CD14-positive monocyte (primary cell): Measurements from ENCODE around the gene CCT7. TPM values are rescaled to one million over a fixed set of nuclear protein-coding genes. Genes with fewer than 3 reads are reported as not detected.

Experiments
- DNase-seq, 3 donors: peaks; one replicate each; pipeline ENCODE4 v3.0.0-alpha.2; 2011 to 2022
- H2AFZ ChIP-seq: 2 replicates; pipeline ENCODE4 v1.6.0; 2012; ENCODE audit warnings: mild to moderate bottlenecking, low read depth, low read length, inconsistent platforms; ENCODE audit not compliant: insufficient read depth, poor library complexity, severe bottlenecking
- H3K27ac ChIP-seq, 2 donors: 1 replicate in 1 of 2; 2 replicates in 1 of 2; pipeline ENCODE4 v1.5.1; 2012 to 2013; ENCODE audit warnings: low read length in 2 of 2, control low read depth in 1 of 2, inconsistent platforms in 1 of 2, low read depth in 1 of 2, mild to moderate bottlenecking in 1 of 2
- H3K27me3 ChIP-seq, 2 donors: one replicate each; pipeline versions ENCODE4 v1.6.0 to v1.6.1; 2011 to 2013; ENCODE audit warnings: low read length in 2 of 2; ENCODE audit not compliant: control insufficient read depth in 2 of 2, insufficient read depth in 2 of 2
- H3K36me3 ChIP-seq, 2 donors: replicated peaks in 1 of 2; 1 replicate in 1 of 2; 2 replicates in 1 of 2; pipeline versions ENCODE4 v1.5.1 to v1.6.1; 2012 to 2013; ENCODE audit warnings: low read length in 2 of 2, control low read depth in 1 of 2, inconsistent platforms in 1 of 2, mild to moderate bottlenecking in 1 of 2; ENCODE audit not compliant: insufficient read depth in 2 of 2, control insufficient read depth in 1 of 2
- H3K4me1 ChIP-seq, 2 donors: 1 replicate in 1 of 2; 2 replicates in 1 of 2; pipeline versions ENCODE4 v1.5.1 to v1.6.1; 2012 to 2013; ENCODE audit warnings: low read length in 2 of 2, control low read depth in 1 of 2, inconsistent platforms in 1 of 2, mild to moderate bottlenecking in 1 of 2, moderate library complexity in 1 of 2; ENCODE audit not compliant: insufficient read depth in 2 of 2, control insufficient read depth in 1 of 2
- H3K4me2 ChIP-seq: replicated peaks from 2 replicates; pipeline ENCODE3; 2012; ENCODE audit warnings: low read length, moderate library complexity, mild to moderate bottlenecking; ENCODE audit not compliant: poor library complexity, severe bottlenecking; ENCODE audit errors: extremely low read depth
- H3K4me3 ChIP-seq, 3 experiments: fragments of 200-600 bp in 1 of 3; sonication (generic) in 1 of 3; replicated peaks in 1 of 3; 1 replicate in 2 of 3; 2 replicates in 1 of 3; pipeline ENCODE4 v1.5.1; 2011 to 2013; ENCODE audit warnings: low read length in 3 of 3, mild to moderate bottlenecking in 3 of 3, control low read depth in 2 of 3, low read depth in 2 of 3, inconsistent platforms in 1 of 3, moderate library complexity in 1 of 3
- H3K79me2 ChIP-seq: 2 replicates; pipeline ENCODE4 v1.6.0; 2012; ENCODE audit warnings: mild to moderate bottlenecking, control low read depth, inconsistent platforms, low read length, moderate library complexity; ENCODE audit not compliant: insufficient read depth
- H3K9ac ChIP-seq: 2 replicates; pipeline ENCODE4 v1.6.0; 2017; ENCODE audit warnings: low read length, mild to moderate bottlenecking; ENCODE audit not compliant: insufficient read depth, poor library complexity, severe bottlenecking
- H3K9me3 ChIP-seq, 2 donors: replicated peaks in 1 of 2; 1 replicate in 1 of 2; 2 replicates in 1 of 2; pipeline versions ENCODE4 v1.5.1 to v1.6.1; 2012 to 2013; ENCODE audit warnings: low read length in 2 of 2, control low read depth in 1 of 2; ENCODE audit not compliant: control insufficient read depth in 1 of 2, insufficient read depth in 1 of 2
- H4K20me1 ChIP-seq: 2 replicates; pipeline ENCODE4 v1.6.0; 2012; ENCODE audit warnings: mild to moderate bottlenecking, low read length, control low read depth, moderate library complexity; ENCODE audit not compliant: insufficient read depth
- H3K27ac Mint-ChIP-seq, 7 donors: one replicate each; pipeline ENCODE4 v1.8.0; 2020; ENCODE audit warnings: mild to moderate bottlenecking in 7 of 7, mixed read lengths in 7 of 7, moderate library complexity in 6 of 7, inconsistent platforms in 2 of 7
- H3K27me3 Mint-ChIP-seq, 3 donors: one replicate each; pipeline ENCODE4 v1.8.0; 2021 to 2022; ENCODE audit warnings: low read depth in 3 of 3, mild to moderate bottlenecking in 3 of 3, mixed read lengths in 3 of 3, moderate library complexity in 3 of 3, inconsistent platforms in 1 of 3
- H3K36me3 Mint-ChIP-seq, 2 donors: one replicate each; pipeline ENCODE4 v1.8.0; 2020; ENCODE audit warnings: mixed read lengths in 2 of 2, inconsistent platforms in 1 of 2, mild to moderate bottlenecking in 1 of 2
- H3K4me1 Mint-ChIP-seq: one replicate; pipeline ENCODE4 v1.8.0; 2020; ENCODE audit warnings: mild to moderate bottlenecking, mixed read lengths
- H3K4me3 Mint-ChIP-seq, 2 donors: one replicate each; pipeline ENCODE4 v1.8.0; 2020; ENCODE audit warnings: mild to moderate bottlenecking in 2 of 2, mixed read lengths in 2 of 2, moderate library complexity in 1 of 2
- H3K9me3 Mint-ChIP-seq, 7 donors: one replicate each; pipeline ENCODE4 v1.8.0; 2020 to 2022; ENCODE audit warnings: mixed read lengths in 7 of 7, mild to moderate bottlenecking in 6 of 7, moderate library complexity in 6 of 7, inconsistent platforms in 2 of 7
- WGBS: methylation state at CpG from one replicate; pipeline ENCODE4 v1.1.5; 2013; ENCODE audit warnings: missing lambda C conversion rate; ENCODE audit not compliant: insufficient coverage; 5-methylcytosine and 5-hydroxymethylcytosine counted together
- intact Hi-C, 2 donors: fragments of 100-400 bp; cut with micrococcal nuclease; formaldehyde crosslinking; loops; one replicate each; pipeline versions ENCODE4 v1.15.0 to v1.15.1; 2023
- polyA plus RNA-seq, 3 donors: library from polyadenylated mRNA; depleted of rRNA in 1 of 3; unstranded in 2 of 3; stranded (reverse) in 1 of 3; fragments of 300-500 nt in 2 of 3; fragments of >200 nt in 1 of 3; fragmentation: Illumina TruSeq in 2 of 3; gene quantifications; 1 replicate in 2 of 3; 2 replicates in 1 of 3; pipeline ENCODE4 v1.2.3, GENCODE V29; 2012 to 2021
- TF ChIP-seq, protein P1 (sequence below): fragments of 200-600 bp; IDR thresholded peaks from one replicate; pipeline ENCODE4 v1.8.0; 2022; ENCODE audit warnings: antibody characterized with exemption, mild to moderate bottlenecking

Gene CCT7
- polyA plus RNA-seq, 3 donors: 56.8 to 151 (median 134) TPM

DNA sequence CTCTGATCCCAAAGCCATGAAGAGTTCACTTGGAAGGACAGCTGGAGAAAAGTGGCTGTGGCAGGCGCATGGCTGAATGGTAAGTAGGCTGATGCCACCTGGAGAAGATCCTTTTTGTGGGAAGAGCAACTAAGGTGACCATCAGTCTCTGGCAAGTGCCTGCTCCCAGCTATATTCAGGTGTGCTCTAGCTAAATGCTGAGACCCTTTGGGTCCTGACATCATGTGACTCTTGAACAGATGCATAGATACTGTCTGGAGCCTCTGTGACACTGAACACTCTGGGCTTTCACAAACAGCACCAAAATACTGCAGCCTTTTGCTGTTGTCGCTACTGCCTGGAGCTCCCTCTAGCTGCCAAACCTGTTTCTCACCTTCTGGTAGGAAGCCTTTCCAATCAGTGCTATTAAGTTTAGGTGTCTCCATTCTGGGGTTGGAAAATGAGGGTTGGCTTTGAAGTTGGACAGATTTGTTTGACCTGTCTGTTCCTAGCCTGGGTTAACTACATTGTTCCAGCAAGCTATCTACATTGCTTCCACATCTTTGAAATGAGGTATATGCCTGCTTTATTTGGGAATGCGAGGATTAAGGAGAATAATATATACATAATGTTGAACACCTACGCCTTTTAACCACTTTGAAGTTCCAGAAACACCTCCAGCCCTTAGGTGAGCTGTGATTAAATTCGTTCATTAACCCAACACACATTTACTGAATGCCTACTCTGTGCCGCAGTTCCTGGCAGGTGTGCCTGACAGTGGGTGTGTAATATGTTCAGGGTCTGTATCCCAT lies 56.1 kb downstream of the CCT7 start:
- Histone ChIP-seq H3K27ac (no peak overlapping the region), H3K36me3 (no peaks in the 10 kb centered on the region), H4K20me1 (no peaks in the 10 kb centered on the region), H3K79me2 (no peaks in the 10 kb centered on the region), H3K9me3 (peaks cover 0 to 24% of the 10 kb centered on the region in 2 donors), H3K4me2 (no peak overlapping the region), H3K9ac (no peak overlapping the region), H2AFZ (no peak overlapping the region), H3K27me3 (peaks cover 48 to 64% of the 10 kb centered on the region in 2 donors), H3K4me3 (no peak overlapping the region), H3K4me1 (peaks cover 36 to 50% of the 10 kb centered on the region in 2 donors)
- 100% methylated on average over 1 of the region's 6 CpGs for WGBS
- intact Hi-C loops: no loop called here
- DNase-seq: peak in 2 of 3 donors; percentile 12 to 23
- TF ChIP-seq, protein P1, sequence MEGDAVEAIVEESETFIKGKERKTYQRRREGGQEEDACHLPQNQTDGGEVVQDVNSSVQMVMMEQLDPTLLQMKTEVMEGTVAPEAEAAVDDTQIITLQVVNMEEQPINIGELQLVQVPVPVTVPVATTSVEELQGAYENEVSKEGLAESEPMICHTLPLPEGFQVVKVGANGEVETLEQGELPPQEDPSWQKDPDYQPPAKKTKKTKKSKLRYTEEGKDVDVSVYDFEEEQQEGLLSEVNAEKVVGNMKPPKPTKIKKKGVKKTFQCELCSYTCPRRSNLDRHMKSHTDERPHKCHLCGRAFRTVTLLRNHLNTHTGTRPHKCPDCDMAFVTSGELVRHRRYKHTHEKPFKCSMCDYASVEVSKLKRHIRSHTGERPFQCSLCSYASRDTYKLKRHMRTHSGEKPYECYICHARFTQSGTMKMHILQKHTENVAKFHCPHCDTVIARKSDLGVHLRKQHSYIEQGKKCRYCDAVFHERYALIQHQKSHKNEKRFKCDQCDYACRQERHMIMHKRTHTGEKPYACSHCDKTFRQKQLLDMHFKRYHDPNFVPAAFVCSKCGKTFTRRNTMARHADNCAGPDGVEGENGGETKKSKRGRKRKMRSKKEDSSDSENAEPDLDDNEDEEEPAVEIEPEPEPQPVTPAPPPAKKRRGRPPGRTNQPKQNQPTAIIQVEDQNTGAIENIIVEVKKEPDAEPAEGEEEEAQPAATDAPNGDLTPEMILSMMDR: peak; percentile 71
- peaks cover 53 to 63% (median 62%) of the 10 kb centered on the region in 3 donors for H3K27me3 Mint-ChIP-seq
- H3K4me1 Mint-ChIP-seq: peaks cover 35% of the 10 kb centered on the region
- no peaks in the 10 kb centered on the region for H3K36me3 Mint-ChIP-seq
- peaks cover 0 to 26% (median 16%) of the 10 kb centered on the region in 7 donors for H3K9me3 Mint-ChIP-seq
- no peak overlapping the region for H3K27ac Mint-ChIP-seq
- peak overlapping the region in 1 of 2 donors; percentile 87 for H3K4me3 Mint-ChIP-seq

DNA sequence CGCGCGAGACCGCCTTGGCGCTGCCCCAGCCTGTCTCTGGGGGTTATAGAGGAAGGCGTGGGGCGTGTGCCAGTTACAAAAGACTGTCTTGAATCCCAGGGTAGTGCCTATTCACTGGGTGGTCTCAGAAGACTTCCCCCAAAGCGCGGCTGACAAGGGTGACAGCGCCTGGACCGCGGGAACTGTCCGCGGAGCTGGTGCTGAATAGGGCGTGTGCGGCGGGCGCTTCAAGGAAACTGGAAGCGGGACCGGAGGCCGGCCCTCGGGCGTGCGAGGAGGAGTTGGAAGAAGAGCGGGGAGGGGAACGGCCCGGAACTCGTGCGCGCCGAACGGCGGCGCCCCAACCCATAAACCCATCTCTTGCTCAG lies 57.0 kb downstream of the CCT7 start:
- DNase-seq: peak; percentile 21 to 39 (median 34)
- Histone ChIP-seq H3K36me3 (no peaks in the 10 kb centered on the region), H3K9me3 (peaks cover 0 to 24% of the 10 kb centered on the region in 2 donors), H3K27me3 (peaks cover 56 to 73% of the 10 kb centered on the region in 2 donors), H3K4me1 (peaks cover 27 to 42% of the 10 kb centered on the region in 2 donors), H3K4me2 (peak overlapping the region; percentile 67), H4K20me1 (no peaks in the 10 kb centered on the region), H3K27ac (no peak overlapping the region), H3K4me3 (peak overlapping the region in 1 of 3 experiments; percentile 51), H2AFZ (no peak overlapping the region), H3K79me2 (no peaks in the 10 kb centered on the region), H3K9ac (no peak overlapping the region)
- peaks cover 27% of the 10 kb centered on the region for H3K4me1 Mint-ChIP-seq
- H3K36me3 Mint-ChIP-seq: no peaks in the 10 kb centered on the region
- H3K27me3 Mint-ChIP-seq: peaks cover 61 to 71% (median 70%) of the 10 kb centered on the region in 3 donors
- peak overlapping the region in 1 of 2 donors; percentile 87 for H3K4me3 Mint-ChIP-seq
- peaks cover 0 to 26% (median 16%) of the 10 kb centered on the region in 7 donors for H3K9me3 Mint-ChIP-seq
- TF ChIP-seq, protein P1: no peak
- no peak overlapping the region for H3K27ac Mint-ChIP-seq
- WGBS: 7% methylated on average over 24 of the region's 34 CpGs
- intact Hi-C loops: no loop called here
